Neuronal stem cell (in vitro differentiated cells): Measurements from ENCODE around the gene PRKCE.

Experiments
- DNase-seq: peaks from one replicate; pipeline ENCODE4 v3.0.0-alpha.2; 2013; ENCODE audit warnings: low spot score
- H2AFZ ChIP-seq: one replicate; pipeline ENCODE4 v1.6.1; 2013; ENCODE audit warnings: mild to moderate bottlenecking, low read length, inconsistent platforms
- H2AK5ac ChIP-seq: 2 replicates; pipeline ENCODE4 v1.6.1; 2013; ENCODE audit warnings: low read depth, mild to moderate bottlenecking, inconsistent platforms, low read length, moderate library complexity, mixed read lengths
- H2BK120ac ChIP-seq: 2 replicates; pipeline ENCODE4 v1.6.1; 2013; ENCODE audit warnings: low read depth, mild to moderate bottlenecking, inconsistent platforms, low read length, moderate library complexity, mixed read lengths
- H2BK12ac ChIP-seq: one replicate; pipeline ENCODE4 v1.6.1; 2013; ENCODE audit warnings: low read length, inconsistent platforms
- H2BK15ac ChIP-seq: 2 replicates; pipeline ENCODE4 v1.6.1; 2013; ENCODE audit warnings: mild to moderate bottlenecking, low read length, inconsistent platforms, mixed read lengths
- H2BK5ac ChIP-seq: one replicate; pipeline ENCODE4 v1.6.1; 2013; ENCODE audit warnings: inconsistent platforms, mild to moderate bottlenecking, low read length, moderate library complexity
- H3K14ac ChIP-seq: one replicate; pipeline ENCODE4 v1.6.1; 2013; ENCODE audit warnings: low read length, inconsistent platforms
- H3K18ac ChIP-seq: 2 replicates; pipeline ENCODE4 v1.6.1; 2013; ENCODE audit warnings: low read length, inconsistent platforms
- H3K23ac ChIP-seq: 2 replicates; pipeline ENCODE4 v1.6.1; 2013; ENCODE audit warnings: low read depth, mild to moderate bottlenecking, mixed read lengths, low read length, inconsistent platforms; ENCODE audit not compliant: poor library complexity
- H3K27ac ChIP-seq: replicated peaks from 3 replicates; pipeline ENCODE4 v1.5.1; 2013; ENCODE audit warnings: low read length, inconsistent platforms
- H3K27me3 ChIP-seq, 3 experiments: 2 replicates each; pipeline ENCODE4 v1.6.1; 2013; ENCODE audit warnings: low read length in 3 of 3, mild to moderate bottlenecking in 2 of 3, inconsistent platforms in 1 of 3, low read depth in 1 of 3, mixed read lengths in 1 of 3, moderate library complexity in 1 of 3; ENCODE audit not compliant: control insufficient read depth in 3 of 3, insufficient read depth in 3 of 3
- H3K36me3 ChIP-seq, 2 donors: replicated peaks in 1 of 2; 2 replicates each; pipeline ENCODE4 v1.6.1; 2013; ENCODE audit warnings: low read length in 2 of 2; ENCODE audit not compliant: control insufficient read depth in 2 of 2, insufficient read depth in 2 of 2
- H3K4ac ChIP-seq: 2 replicates; pipeline ENCODE4 v1.6.1; 2013; ENCODE audit warnings: inconsistent platforms, mild to moderate bottlenecking, low read length, moderate library complexity
- H3K4me1 ChIP-seq, 2 donors: 1 replicate in 1 of 2; 2 replicates in 1 of 2; pipeline ENCODE4 v1.6.1; 2013; ENCODE audit warnings: low read length in 2 of 2, low read depth in 1 of 2; ENCODE audit not compliant: control insufficient read depth in 2 of 2, insufficient read depth in 1 of 2
- H3K4me2 ChIP-seq: one replicate; pipeline ENCODE4 v1.6.1; 2013; ENCODE audit warnings: mild to moderate bottlenecking, low read length, inconsistent platforms; ENCODE audit not compliant: insufficient read depth, poor library complexity, severe bottlenecking
- H3K4me3 ChIP-seq, 2 donors: 2 replicates each; pipeline ENCODE4 v1.5.1; 2013; ENCODE audit warnings: low read length in 2 of 2, mild to moderate bottlenecking in 2 of 2, inconsistent platforms in 1 of 2, moderate library complexity in 1 of 2
- H3K79me1 ChIP-seq: one replicate; pipeline ENCODE4 v1.6.1; 2013; ENCODE audit warnings: low read depth, mild to moderate bottlenecking, inconsistent platforms, low read length, moderate library complexity
- H3K9ac ChIP-seq: one replicate; pipeline ENCODE4 v1.6.1; 2013; ENCODE audit warnings: mild to moderate bottlenecking, low read depth, low read length, inconsistent platforms; ENCODE audit not compliant: poor library complexity
- H3K9me3 ChIP-seq, 2 donors: replicated peaks in 1 of 2; 2 replicates each; pipeline versions ENCODE3 to v1.6.1; 2013; ENCODE audit warnings: low read length in 2 of 2, mild to moderate bottlenecking in 2 of 2, inconsistent platforms in 1 of 2, low read depth in 1 of 2, mixed read lengths in 1 of 2, moderate library complexity in 1 of 2; ENCODE audit not compliant: control insufficient read depth in 2 of 2, insufficient read depth in 1 of 2
- H4K8ac ChIP-seq: one replicate; pipeline ENCODE4 v1.6.1; 2013; ENCODE audit warnings: low read depth, mild to moderate bottlenecking, inconsistent platforms, low read length, moderate library complexity
- H4K91ac ChIP-seq: one replicate; pipeline ENCODE4 v1.6.1; 2013; ENCODE audit warnings: low read length, low read depth, mild to moderate bottlenecking, inconsistent platforms; ENCODE audit not compliant: poor library complexity
- WGBS, 2 donors: extraction: QIAGEN DNeasy Blood & Tissue Kit; methylation state at CpG; one replicate each; pipeline ENCODE4 v1.1.7; 2013; ENCODE audit warnings: missing lambda C conversion rate in 2 of 2, mixed read lengths in 1 of 2; ENCODE audit not compliant: insufficient read length in 2 of 2, insufficient replicate concordance in 1 of 2; ENCODE audit errors: extremely low coverage in 2 of 2; 5-methylcytosine and 5-hydroxymethylcytosine counted together

The PRKCE gene

GRCh38 chr2:46167924-46168323, 516.4 kb downstream of the PRKCE start:
- Histone ChIP-seq H2BK5ac (no peak overlapping the region), H3K23ac (no peak overlapping the region), H4K8ac (no peak overlapping the region), H3K36me3 (no peaks in the 10 kb centered on the region), H3K4me3 (no peak overlapping the region), H2BK120ac (no peak overlapping the region), H3K27ac (no peak overlapping the region), H3K4me2 (no peak overlapping the region), H2AK5ac (no peak overlapping the region), H3K9ac (no peak overlapping the region), H3K27me3 (no peaks in the 10 kb centered on the region), H3K79me1 (no peaks in the 10 kb centered on the region), H3K4ac (no peak overlapping the region), H2BK15ac (no peak overlapping the region), H3K14ac (no peak overlapping the region), H2BK12ac (no peak overlapping the region), H2AFZ (no peak overlapping the region), H4K91ac (no peak overlapping the region), H3K4me1 (peaks cover 10 to 12% of the 10 kb centered on the region in 2 donors), H3K9me3 (peaks cover 0 to 2% of the 10 kb centered on the region in 2 donors), H3K18ac (no peak overlapping the region)
- DNase-seq: no peak
- no CpG with 5 or more reads among the region's 3 CpGs for WGBS, 2 donors

GRCh38 chr2:46169467-46169866, 518.0 kb downstream of the PRKCE start:
- no peak overlapping the region for H3K18ac ChIP-seq
- no peak overlapping the region for H2BK12ac ChIP-seq
- H3K9ac ChIP-seq: no peak overlapping the region
- H3K4me1 ChIP-seq: peaks cover 10% of the 10 kb centered on the region in 2 donors
- H3K4me2 ChIP-seq: no peak overlapping the region
- H4K8ac ChIP-seq: no peak overlapping the region
- no peaks in the 10 kb centered on the region for H3K27me3 ChIP-seq
- no peaks in the 10 kb centered on the region for H3K36me3 ChIP-seq
- H3K79me1 ChIP-seq: no peaks in the 10 kb centered on the region
- no peak overlapping the region for H2BK15ac ChIP-seq
- WGBS, 2 donors: no CpG with 5 or more reads among the region's 6 CpGs
- H2AFZ ChIP-seq: no peak overlapping the region
- H3K4ac ChIP-seq: no peak overlapping the region
- H3K27ac ChIP-seq: no peak overlapping the region
- peaks cover 0 to 2% of the 10 kb centered on the region in 2 donors for H3K9me3 ChIP-seq
- no peak overlapping the region for H3K14ac ChIP-seq
- H2BK120ac ChIP-seq: no peak overlapping the region
- no peak overlapping the region for H3K23ac ChIP-seq
- no peak for DNase-seq
- no peak overlapping the region for H3K4me3 ChIP-seq
- no peak overlapping the region for H2BK5ac ChIP-seq
- H2AK5ac ChIP-seq: no peak overlapping the region
- H4K91ac ChIP-seq: no peak overlapping the region

- H2AK5ac ChIP-seq: no peak overlapping the region
- H4K91ac ChIP-seq: no peak overlapping the region
- no peak overlapping the region for H3K4ac ChIP-seq
- no peaks in the 10 kb centered on the region for H3K79me1 ChIP-seq
- H2BK15ac ChIP-seq: no peak overlapping the region
- no peak overlapping the region for H3K18ac ChIP-seq
- H2BK120ac ChIP-seq: no peak overlapping the region
- H3K4me2 ChIP-seq: no peak overlapping the region
- no peak overlapping the region for H2BK5ac ChIP-seq
- no peak overlapping the region for H2AFZ ChIP-seq
- no peaks in the 10 kb centered on the region for H3K27me3 ChIP-seq
- H3K27ac ChIP-seq: no peak overlapping the region
- H3K4me1 ChIP-seq: peaks cover 5 to 10% of the 10 kb centered on the region in 2 donors
- no peak overlapping the region for H4K8ac ChIP-seq
- H3K9me3 ChIP-seq: peaks cover 0 to 2% of the 10 kb centered on the region in 2 donors
- no peak for DNase-seq
- no peak overlapping the region for H3K4me3 ChIP-seq
- no peak overlapping the region for H2BK12ac ChIP-seq
- H3K36me3 ChIP-seq: no peaks in the 10 kb centered on the region
- WGBS, 2 donors: no CpG with 5 or more reads among the region's 2 CpGs
- no peak overlapping the region for H3K23ac ChIP-seq
- no peak overlapping the region for H3K14ac ChIP-seq
- H3K9ac ChIP-seq: no peak overlapping the region
These were observed 518.6 kb downstream of the PRKCE start for GRCh38 chr2:46170026-46170425.

GRCh38 chr2:46170611-46171350, 519.3 kb downstream of the PRKCE start:
- peak overlapping the region; percentile 38 for H3K18ac ChIP-seq
- H3K4me2 ChIP-seq: no peak overlapping the region
- H3K27ac ChIP-seq: no peak overlapping the region
- no peak overlapping the region for H2BK5ac ChIP-seq
- H3K9me3 ChIP-seq: peaks cover 0 to 2% of the 10 kb centered on the region in 2 donors
- H3K14ac ChIP-seq: no peak overlapping the region
- no peak overlapping the region for H4K91ac ChIP-seq
- no peak for DNase-seq
- H2BK120ac ChIP-seq: no peak overlapping the region
- peak overlapping the region; percentile 52 for H3K23ac ChIP-seq
- no peak overlapping the region for H4K8ac ChIP-seq
- WGBS, 2 donors: no CpG with 5 or more reads among the region's 9 CpGs
- H3K4me1 ChIP-seq: peaks cover 0 to 10% of the 10 kb centered on the region in 2 donors
- no peak overlapping the region for H2AK5ac ChIP-seq
- no peak overlapping the region for H3K4ac ChIP-seq
- H3K27me3 ChIP-seq: no peaks in the 10 kb centered on the region
- H2AFZ ChIP-seq: no peak overlapping the region
- no peak overlapping the region for H3K4me3 ChIP-seq
- no peaks in the 10 kb centered on the region for H3K36me3 ChIP-seq
- H3K79me1 ChIP-seq: no peaks in the 10 kb centered on the region
- no peak overlapping the region for H3K9ac ChIP-seq
- no peak overlapping the region for H2BK12ac ChIP-seq
- no peak overlapping the region for H2BK15ac ChIP-seq
